Osteoblast (primary cell): ENCODE measurements around the gene DPEP3. TPM values are rescaled to one million over a fixed set of nuclear protein-coding genes. Genes with fewer than 3 reads are reported as not detected.

Experiments
- DNase-seq: peaks from one replicate; pipeline ENCODE4 v3.0.0; 2011; ENCODE audit warnings: low spot score, mixed read lengths; ENCODE audit not compliant: insufficient read length; ENCODE audit errors: missing footprints
- H2AFZ ChIP-seq: 2 replicates; pipeline ENCODE4 v1.6.0; 2011; ENCODE audit warnings: mild to moderate bottlenecking, low read length
- H3K27ac ChIP-seq: 2 replicates; pipeline ENCODE4 v1.5.1; 2011; ENCODE audit warnings: mild to moderate bottlenecking, low read depth, low read length, moderate library complexity
- H3K27me3 ChIP-seq: 2 replicates; pipeline ENCODE4 v1.6.0; 2012; ENCODE audit warnings: mild to moderate bottlenecking, control low read depth, inconsistent platforms, low read length, moderate library complexity; ENCODE audit not compliant: insufficient read depth
- H3K36me3 ChIP-seq: 2 replicates; pipeline ENCODE4 v1.5.1; 2011; ENCODE audit warnings: mild to moderate bottlenecking, low read length, control low read depth, moderate library complexity; ENCODE audit not compliant: insufficient read depth
- H3K4me1 ChIP-seq: 2 replicates; pipeline ENCODE4 v1.5.1; 2011; ENCODE audit warnings: mild to moderate bottlenecking, low read length, control low read depth, moderate library complexity; ENCODE audit not compliant: insufficient read depth
- H3K4me2 ChIP-seq: 2 replicates; pipeline ENCODE4 v1.6.0; 2011; ENCODE audit warnings: mild to moderate bottlenecking, low read length; ENCODE audit not compliant: insufficient read depth
- H3K4me3 ChIP-seq: fragments of 200-600 bp; sonication (generic); 3 replicates; pipeline ENCODE4 v1.5.1; 2012; ENCODE audit warnings: mild to moderate bottlenecking, low read length, inconsistent platforms; ENCODE audit not compliant: insufficient read depth
- H3K79me2 ChIP-seq: 2 replicates; pipeline ENCODE4 v1.6.0; 2012; ENCODE audit warnings: mild to moderate bottlenecking, low read length, control low read depth, inconsistent platforms; ENCODE audit not compliant: insufficient read depth
- H3K9me3 ChIP-seq: 2 replicates; pipeline ENCODE4 v1.5.1; 2011; ENCODE audit warnings: low read depth, low read length, control low read depth
- H4K20me1 ChIP-seq: 2 replicates; pipeline ENCODE4 v1.6.0; 2012; ENCODE audit warnings: mild to moderate bottlenecking, low read length, control low read depth; ENCODE audit not compliant: insufficient read depth
- CTCF ChIP-seq: IDR thresholded peaks from 2 replicates; pipeline ENCODE4 v1.5.1; 2011; ENCODE audit warnings: mild to moderate bottlenecking, low read depth, low read length, moderate library complexity; ENCODE audit errors: extremely low read depth
- total RNA-seq: library from RNA; depleted of rRNA; stranded (reverse); fragments of >200 nt; gene quantifications from 2 replicates; pipeline ENCODE4 v1.2.3, GENCODE V29; 2012

Gene DPEP3
- total RNA-seq, 1 donor = not detected

GRCh38 chr16:67965668-67966548 is 14.4 kb downstream of the DPEP3 start:
- H3K4me1 ChIP-seq = peaks cover 33% of the 10 kb centered on the region
- peak; percentile 89 for DNase-seq
- H3K36me3 ChIP-seq = peaks cover 38% of the 10 kb centered on the region
- no peaks in the 10 kb centered on the region for H3K27me3 ChIP-seq
- H3K79me2 ChIP-seq = peaks cover 74% of the 10 kb centered on the region
- peak overlapping the region; percentile 96 for H3K4me2 ChIP-seq
- no peaks in the 10 kb centered on the region for H3K9me3 ChIP-seq
- H3K4me3 ChIP-seq = peak overlapping the region; percentile 94
- TF ChIP-seq CTCF = no peak
- H2AFZ ChIP-seq = no peak overlapping the region
- peaks cover 58% of the 10 kb centered on the region for H4K20me1 ChIP-seq
- peak overlapping the region; percentile 89 for H3K27ac ChIP-seq

GRCh38 chr16:67964477-67965131 is 15.7 kb downstream of the DPEP3 start:
- H3K4me3 ChIP-seq = no peak overlapping the region
- H2AFZ ChIP-seq = no peak overlapping the region
- TF ChIP-seq CTCF = no peak
- peaks cover 51% of the 10 kb centered on the region for H3K36me3 ChIP-seq
- H3K9me3 ChIP-seq = no peaks in the 10 kb centered on the region
- H3K4me1 ChIP-seq = peaks cover 42% of the 10 kb centered on the region
- no peak overlapping the region for H3K4me2 ChIP-seq
- peaks cover 71% of the 10 kb centered on the region for H4K20me1 ChIP-seq
- no peak for DNase-seq
- H3K79me2 ChIP-seq = peaks cover 87% of the 10 kb centered on the region
- peak overlapping the region; percentile 29 for H3K27ac ChIP-seq
- no peaks in the 10 kb centered on the region for H3K27me3 ChIP-seq

- Histone ChIP-seq H3K36me3 (peaks cover 57% of the 10 kb centered on the region), H3K79me2 (peaks cover 95% of the 10 kb centered on the region), H3K27ac (no peak overlapping the region), H3K9me3 (no peaks in the 10 kb centered on the region), H4K20me1 (peaks cover 79% of the 10 kb centered on the region), H2AFZ (no peak overlapping the region), H3K4me1 (peaks cover 47% of the 10 kb centered on the region), H3K4me2 (no peak overlapping the region), H3K27me3 (no peaks in the 10 kb centered on the region), H3K4me3 (no peak overlapping the region)
- DNase-seq = peak; percentile 88
- TF ChIP-seq CTCF = no peak
Observed at GRCh38 chr16:67963662-67964321, 16.5 kb downstream of the DPEP3 start.

GRCh38 chr16:67963292-67963661 is 17.0 kb downstream of the DPEP3 start:
- Histone ChIP-seq H3K4me2 (no peak overlapping the region), H3K4me1 (peaks cover 47% of the 10 kb centered on the region), H3K27ac (no peak overlapping the region), H3K79me2 (peaks cover 100% of the 10 kb centered on the region), H3K4me3 (no peak overlapping the region), H4K20me1 (peaks cover 85% of the 10 kb centered on the region), H3K9me3 (no peaks in the 10 kb centered on the region), H2AFZ (no peak overlapping the region), H3K27me3 (no peaks in the 10 kb centered on the region), H3K36me3 (peaks cover 62% of the 10 kb centered on the region)
- no peak for TF ChIP-seq CTCF
- DNase-seq = peak; percentile 82
